COLO668 (cell line): ENCODE data around the gene SLC25A46.
"Not testable (repeated sequence)": the region's sequence is repeated elsewhere in the genome, so short reads cannot be mapped to it uniquely, and the experiment has no call there.

Source experiments
- DNase-seq: peaks from one replicate; lab custom pipeline; 2025; ENCODE audit not compliant: unreplicated experiment; lab: John Stamatoyannopoulos, UW

SLC25A46 gene

GRCh38 chr5:110738812-110739651, at the start of gene SLC25A46:
Gene SLC25A46 (plus strand): TSS chr5:110739007. CDS start chr5:110739120, 113 bp downstream.
- peak; percentile 80 for DNase-seq

DNA sequence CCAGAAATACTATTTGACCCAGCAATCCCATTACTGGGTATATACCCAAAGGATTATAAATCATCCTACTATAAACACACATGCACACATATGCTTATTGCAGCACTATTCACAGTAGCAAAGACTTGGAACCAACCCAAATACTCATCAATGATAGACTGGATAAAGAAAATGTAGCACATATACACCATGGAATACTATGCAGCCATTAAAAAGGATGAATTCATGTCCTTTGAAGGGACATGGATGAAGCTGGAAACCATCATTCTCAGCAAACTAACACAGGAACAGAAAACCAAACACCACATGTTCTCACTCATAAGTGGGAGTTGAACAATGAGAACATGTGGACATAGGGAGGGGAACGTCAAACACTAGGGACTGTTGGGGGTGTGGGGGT, 48.2 kb upstream of the SLC25A46 start:
- not testable (repeated sequence) for DNase-seq

- not testable (repeated sequence) for DNase-seq
These were observed 46.1 kb upstream of the SLC25A46 start for GRCh38 chr5:110692669-110693068.

DNA sequence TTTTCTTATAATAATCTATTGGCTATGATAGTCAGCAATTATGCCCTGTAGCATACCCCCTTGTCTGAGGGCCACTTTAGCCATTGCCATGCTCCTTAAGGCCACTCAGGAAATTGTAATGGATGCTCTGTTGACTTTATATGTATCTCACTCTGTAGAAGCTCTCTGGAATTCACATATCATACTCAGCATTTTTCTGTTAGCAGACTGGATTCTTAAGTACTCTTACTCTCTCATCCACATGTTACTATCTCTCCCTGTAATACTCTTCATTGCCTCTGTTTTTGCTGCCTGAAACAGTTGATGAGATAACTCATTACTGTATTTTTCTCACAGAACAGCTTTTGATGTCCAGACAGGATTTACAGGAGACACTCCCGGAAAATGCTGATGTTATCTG, 36.5 kb upstream of the SLC25A46 start:
- DNase-seq: no peak

GRCh38 chr5:110702704-110703103, 36.1 kb upstream of the SLC25A46 start:
- DNase-seq: no peak

GRCh38 chr5:110703481-110703880, 35.3 kb upstream of the SLC25A46 start:
- DNase-seq: no peak

DNA sequence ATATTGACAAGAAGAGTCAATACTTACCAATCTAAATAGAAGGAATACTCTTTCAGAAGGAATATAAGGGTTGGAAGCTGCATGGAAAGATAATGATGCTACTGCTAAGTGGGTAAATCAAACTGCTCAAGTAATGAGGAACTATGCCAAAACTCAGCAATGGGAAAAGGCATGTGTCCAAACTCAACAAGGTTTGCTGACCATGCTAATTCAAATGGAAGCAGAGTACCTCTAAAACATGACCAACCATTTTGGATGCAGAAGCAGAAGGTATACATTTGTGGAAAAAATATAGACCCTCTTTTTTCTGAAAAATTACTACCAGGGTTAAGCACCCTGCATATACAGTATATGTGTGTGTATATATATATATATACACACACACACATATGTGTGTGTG, 33.5 kb upstream of the SLC25A46 start:
- DNase-seq: no peak

- no peak for DNase-seq
These were observed 31.5 kb upstream of the SLC25A46 start for GRCh38 chr5:110707260-110707844.

- no peak for DNase-seq
These were observed 22.3 kb upstream of the SLC25A46 start for GRCh38 chr5:110716247-110717245.

DNA sequence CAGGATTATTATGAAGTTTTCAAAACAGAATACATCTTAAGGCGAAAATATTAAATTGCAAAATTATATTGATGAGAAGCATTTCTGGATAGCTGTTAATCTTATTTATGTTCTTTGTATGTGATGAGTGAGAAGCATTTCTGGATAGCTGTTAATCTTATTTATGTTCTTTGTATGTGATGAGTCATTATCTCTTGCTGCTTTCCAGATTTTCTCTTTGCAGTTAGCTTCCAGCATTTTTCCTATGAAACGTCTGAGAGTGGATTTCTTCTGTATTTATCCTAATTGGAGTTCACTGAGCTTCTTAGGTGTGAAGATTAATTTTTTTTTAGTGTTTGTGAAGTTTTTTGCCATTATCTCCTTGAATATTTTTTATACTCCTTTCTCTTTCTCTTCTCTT, 20.5 kb upstream of the SLC25A46 start:
- DNase-seq: no peak

DNA sequence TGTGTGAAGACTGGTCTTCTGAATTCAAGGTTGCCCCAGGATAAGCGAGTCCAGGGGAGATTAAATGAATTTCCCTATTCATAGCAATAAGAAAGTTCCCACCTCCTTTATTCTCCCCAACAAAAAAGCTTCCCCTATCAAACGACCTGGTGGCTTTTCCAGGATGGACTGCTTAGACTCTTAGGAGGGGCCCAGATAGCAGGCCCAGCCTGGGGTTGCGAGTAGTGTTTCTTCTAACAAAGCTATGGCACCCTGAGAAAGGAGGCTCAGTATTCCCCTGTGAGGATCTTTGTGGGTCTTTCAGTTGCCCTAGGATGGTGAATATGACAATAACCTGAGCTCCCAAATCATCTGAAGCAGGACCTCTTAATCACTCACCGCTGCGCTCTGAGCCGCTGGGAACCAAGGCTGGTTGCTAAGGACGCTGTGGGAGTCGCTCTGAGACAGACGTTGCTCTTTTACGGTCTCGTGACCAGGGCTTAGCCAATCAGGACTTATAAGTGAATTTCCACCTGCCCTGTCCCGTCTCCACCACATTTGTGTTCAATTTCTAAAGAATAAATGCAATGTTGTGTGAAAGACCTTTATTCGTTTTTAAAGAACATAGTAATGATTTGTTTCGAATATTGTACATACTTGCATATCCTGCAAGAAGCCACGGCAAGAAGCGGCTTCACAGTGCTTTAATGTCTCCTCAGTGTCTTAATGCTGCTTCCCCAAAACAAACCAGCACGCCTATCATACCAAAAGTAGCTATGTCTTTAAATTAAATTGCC, 12.4 kb upstream of the SLC25A46 start, which contains the start of gene TMEM232:
TSS of gene TMEM232 (minus strand) at position 423 of the 776 bp plus-strand sequence. CDS start 59,319 bp downstream, outside the sequence.
- no peak for DNase-seq

- no peak for DNase-seq
These were observed 11.8 kb upstream of the SLC25A46 start for GRCh38 chr5:110727025-110727314.

- DNase-seq: not testable (repeated sequence)
These were observed 7.3 kb upstream of the SLC25A46 start for GRCh38 chr5:110731499-110731898.

DNA sequence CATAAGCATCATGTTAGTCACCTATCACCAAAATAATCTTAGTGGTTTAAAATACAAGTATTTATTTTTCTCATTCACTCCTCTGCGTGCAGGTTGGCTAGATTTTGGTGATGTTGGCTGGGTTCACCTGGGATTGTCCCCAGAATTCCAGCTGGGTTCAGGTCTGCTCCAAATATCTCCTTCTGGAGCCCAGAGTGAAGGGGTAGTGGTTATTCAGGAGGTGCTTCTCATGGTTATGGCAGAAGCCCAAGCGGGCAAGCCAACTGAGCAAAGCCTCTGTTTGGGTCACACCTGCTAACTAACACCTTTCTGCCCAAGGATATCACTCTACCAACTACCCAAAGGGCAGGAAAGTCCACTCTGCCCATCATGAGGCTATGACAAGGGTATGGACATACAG, 4.7 kb upstream of the SLC25A46 start:
- no peak for DNase-seq

DNA sequence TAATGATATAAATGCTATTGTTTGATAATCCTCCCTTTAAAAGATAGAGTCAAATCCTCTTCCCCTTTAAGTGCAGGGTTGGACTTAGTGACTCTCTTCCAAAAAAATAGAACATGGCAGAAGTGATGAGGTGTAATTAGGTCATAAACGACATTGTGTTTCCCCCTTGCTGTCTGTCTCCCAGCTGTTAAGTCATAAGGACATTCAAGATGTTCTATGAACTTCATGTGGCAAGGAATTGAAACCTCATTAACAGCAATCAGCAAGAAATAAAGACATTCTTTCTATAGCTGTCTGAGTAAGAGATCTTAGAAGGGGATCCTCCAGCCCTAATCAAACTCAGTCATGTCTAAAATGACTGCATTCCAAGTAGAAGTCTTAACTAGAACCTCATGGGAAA, 3.3 kb upstream of the SLC25A46 start:
- DNase-seq: no peak

GRCh38 chr5:110736753-110737152, 2.1 kb upstream of the SLC25A46 start:
- DNase-seq: no peak

- DNase-seq: no peak
These were observed 350 bp upstream of the SLC25A46 start for GRCh38 chr5:110738503-110738811.

- DNase-seq: no peak
These were observed 13.3 kb downstream of the SLC25A46 start for GRCh38 chr5:110751902-110752762.

DNA sequence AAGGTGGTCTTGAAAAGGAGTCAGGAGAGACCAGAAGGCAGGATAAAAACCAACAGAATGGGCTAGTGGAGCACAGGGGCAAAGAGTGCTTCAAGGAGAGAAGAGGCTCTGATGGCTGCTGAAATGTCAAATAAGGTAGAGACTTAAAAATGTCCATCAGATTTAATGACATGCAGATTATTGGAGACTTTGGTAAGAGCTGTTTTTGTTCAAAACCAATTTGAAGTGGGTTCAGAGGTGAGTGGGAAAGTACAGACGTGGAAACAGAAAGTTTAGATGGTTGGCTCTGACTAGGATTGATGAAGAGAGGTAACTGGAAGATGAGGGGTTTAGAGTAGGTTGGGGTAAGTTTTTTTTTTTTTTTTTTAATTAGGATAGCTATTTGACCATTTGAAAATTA, 14.1 kb downstream of the SLC25A46 start:
- no peak for DNase-seq

GRCh38 chr5:110753600-110753999, 14.8 kb downstream of the SLC25A46 start:
- DNase-seq: no peak
